OCI-LY1 (cell line): ENCODE results near the gene PRPF38A.
A peak's percentile ranks its signal among the peaks of the same experiment; 100 is the strongest.

Experiments
- H2AFZ ChIP-seq: fragments of 200-600 bp; sonication (generic), shearing (Covaris generic); 2 replicates; pipeline ENCODE4 v1.6.0; 2014; ENCODE audit warnings: antibody characterized with exemption, mild to moderate bottlenecking, low read length
- H3F3A ChIP-seq: fragments of 200-600 bp; sonication (generic), shearing (Covaris generic); 2 replicates; pipeline ENCODE4 v1.6.0; 2014; ENCODE audit warnings: mild to moderate bottlenecking, antibody characterized with exemption, low read length, moderate library complexity; ENCODE audit not compliant: insufficient read depth
- H3K27ac ChIP-seq: fragments of 200-600 bp; sonication (generic); 2 replicates; pipeline ENCODE4 v1.5.1; 2014; ENCODE audit warnings: low read length, mixed run types, mild to moderate bottlenecking, low read depth; ENCODE audit not compliant: poor library complexity, severe bottlenecking
- H3K27me3 ChIP-seq: fragments of 200-600 bp; sonication (generic); 2 replicates; pipeline ENCODE4 v1.6.0; 2014; ENCODE audit warnings: antibody characterized with exemption, mild to moderate bottlenecking, low read length, moderate library complexity; ENCODE audit not compliant: insufficient read depth
- H3K36me3 ChIP-seq: fragments of 200-600 bp; sonication (generic); 2 replicates; pipeline ENCODE4 v1.6.1; 2014; ENCODE audit warnings: mild to moderate bottlenecking, antibody characterized with exemption, low read length, moderate library complexity, mixed read lengths; ENCODE audit not compliant: insufficient read depth
- H3K4me1 ChIP-seq: fragments of 200-600 bp; sonication (generic); 2 replicates; pipeline ENCODE4 v1.5.1; 2014; ENCODE audit warnings: mild to moderate bottlenecking, low read length, moderate library complexity; ENCODE audit not compliant: insufficient read depth, severe bottlenecking
- H3K4me2 ChIP-seq: fragments of 200-600 bp; sonication (generic), shearing (Covaris generic); 2 replicates; pipeline ENCODE4 v1.6.1; 2014; ENCODE audit warnings: low read length
- H3K4me3 ChIP-seq: fragments of 200-600 bp; sonication (generic); 2 replicates; pipeline ENCODE4 v1.5.1; 2014; ENCODE audit warnings: low read length, low read depth, mild to moderate bottlenecking, mixed read lengths; ENCODE audit not compliant: poor library complexity, severe bottlenecking
- H3K79me2 ChIP-seq: fragments of 200-600 bp; shearing (Covaris generic); 2 replicates; pipeline ENCODE4 v1.6.1; 2016; ENCODE audit warnings: mixed run types, low read length, mixed read lengths; ENCODE audit not compliant: insufficient read depth
- H3K9ac ChIP-seq: fragments of 200-600 bp; sonication (generic), shearing (Covaris generic); 2 replicates; pipeline ENCODE4 v1.6.1; 2014; ENCODE audit warnings: mild to moderate bottlenecking, low read length, mixed read lengths
- H3K9me2 ChIP-seq: fragments of 200-600 bp; sonication (generic), shearing (Covaris generic); 2 replicates; pipeline ENCODE4 v1.6.1; 2014; ENCODE audit warnings: low read depth, mild to moderate bottlenecking, low read length, mixed read lengths
- H3K9me3 ChIP-seq: fragments of 200-600 bp; shearing (Covaris generic); 2 replicates; pipeline ENCODE4 v1.6.1; 2014; ENCODE audit warnings: low read length, mixed read lengths
- H4K20me1 ChIP-seq: fragments of 200-600 bp; sonication (generic), shearing (Covaris generic); 2 replicates; pipeline ENCODE4 v1.6.0; 2016; ENCODE audit warnings: mild to moderate bottlenecking, low read length; ENCODE audit not compliant: insufficient read depth
- CTCF ChIP-seq: fragments of 200-600 bp; sonication (generic), shearing (Covaris generic); IDR thresholded peaks from 2 replicates; pipeline ENCODE4 v1.5.1; 2017; ENCODE audit warnings: mild to moderate bottlenecking, antibody characterized with exemption, low read length, moderate library complexity, mixed read lengths
- EZH2 ChIP-seq: fragments of 200-600 bp; sonication (generic), shearing (Covaris generic); IDR thresholded peaks from 2 replicates; pipeline ENCODE4 v1.8.0; 2017; ENCODE audit warnings: borderline replicate concordance, mixed run types, mild to moderate bottlenecking, antibody characterized with exemption, low read length, moderate library complexity, mixed read lengths

PRPF38A gene

GRCh38 chr1:52359676-52360594 is 44.5 kb upstream of the PRPF38A start:
- no peaks in the 10 kb centered on the region for H3F3A ChIP-seq
- peaks cover 87% of the 10 kb centered on the region for H3K36me3 ChIP-seq
- no peak overlapping the region for H3K4me2 ChIP-seq
- TF ChIP-seq EZH2 (no peak), CTCF (no peak)
- H3K4me3 ChIP-seq = no peak overlapping the region
- H3K27ac ChIP-seq = no peak overlapping the region
- no peak overlapping the region for H3K9ac ChIP-seq
- H3K9me3 ChIP-seq = no peaks in the 10 kb centered on the region
- no peaks in the 10 kb centered on the region for H3K9me2 ChIP-seq
- no peaks in the 10 kb centered on the region for H4K20me1 ChIP-seq
- peaks cover 3% of the 10 kb centered on the region; the same call in 1 of the 2 replicates for H3K79me2 ChIP-seq
- H2AFZ ChIP-seq = no peak overlapping the region
- H3K27me3 ChIP-seq = no peaks in the 10 kb centered on the region
- H3K4me1 ChIP-seq = peaks cover 8% of the 10 kb centered on the region

- Histone ChIP-seq H3K36me3 (peaks cover 80% of the 10 kb centered on the region), H3K79me2 (peaks cover 5% of the 10 kb centered on the region; the same call in 1 of the 2 replicates), H4K20me1 (no peaks in the 10 kb centered on the region), H3K4me2 (no peak overlapping the region), H3K27me3 (no peaks in the 10 kb centered on the region), H3K9me3 (no peaks in the 10 kb centered on the region), H3K27ac (no peak overlapping the region), H3K4me1 (peaks cover 11% of the 10 kb centered on the region), H3K9me2 (no peaks in the 10 kb centered on the region), H3K9ac (no peak overlapping the region), H3K4me3 (no peak overlapping the region), H3F3A (no peaks in the 10 kb centered on the region), H2AFZ (no peak overlapping the region)
- TF ChIP-seq CTCF (no peak), EZH2 (no peak)
Observed at GRCh38 chr1:52360595-52360968, 43.8 kb upstream of the PRPF38A start.

- H3K27me3 ChIP-seq = no peaks in the 10 kb centered on the region
- H4K20me1 ChIP-seq = no peaks in the 10 kb centered on the region
- no peaks in the 10 kb centered on the region for H3F3A ChIP-seq
- peak overlapping the region; percentile 78 for H3K4me3 ChIP-seq
- no peak overlapping the region for H2AFZ ChIP-seq
- TF ChIP-seq CTCF (peak; percentile 31; the same call in 1 of the 2 replicates), EZH2 (no peak)
- H3K4me2 ChIP-seq = peak overlapping the region; percentile 97
- H3K36me3 ChIP-seq = peaks cover 42% of the 10 kb centered on the region
- H3K4me1 ChIP-seq = peaks cover 36% of the 10 kb centered on the region
- peaks cover 5% of the 10 kb centered on the region; the same call in 1 of the 2 replicates for H3K79me2 ChIP-seq
- no peaks in the 10 kb centered on the region for H3K9me3 ChIP-seq
- H3K27ac ChIP-seq = no peak overlapping the region
- no peaks in the 10 kb centered on the region for H3K9me2 ChIP-seq
- peak overlapping the region; percentile 85 for H3K9ac ChIP-seq
Observed at GRCh38 chr1:52364235-52364839, 40.1 kb upstream of the PRPF38A start.
